NCI-H1048 (cell line): ENCODE results near the gene MYH10.
"Not testable (repeated sequence)": the region's sequence is repeated elsewhere in the genome, so short reads cannot be mapped to it uniquely, and the experiment has no call there.

Source experiments
- DNase-seq: peaks from one replicate; lab custom pipeline; 2025; lab: John Stamatoyannopoulos, UW

The MYH10 gene

DNA sequence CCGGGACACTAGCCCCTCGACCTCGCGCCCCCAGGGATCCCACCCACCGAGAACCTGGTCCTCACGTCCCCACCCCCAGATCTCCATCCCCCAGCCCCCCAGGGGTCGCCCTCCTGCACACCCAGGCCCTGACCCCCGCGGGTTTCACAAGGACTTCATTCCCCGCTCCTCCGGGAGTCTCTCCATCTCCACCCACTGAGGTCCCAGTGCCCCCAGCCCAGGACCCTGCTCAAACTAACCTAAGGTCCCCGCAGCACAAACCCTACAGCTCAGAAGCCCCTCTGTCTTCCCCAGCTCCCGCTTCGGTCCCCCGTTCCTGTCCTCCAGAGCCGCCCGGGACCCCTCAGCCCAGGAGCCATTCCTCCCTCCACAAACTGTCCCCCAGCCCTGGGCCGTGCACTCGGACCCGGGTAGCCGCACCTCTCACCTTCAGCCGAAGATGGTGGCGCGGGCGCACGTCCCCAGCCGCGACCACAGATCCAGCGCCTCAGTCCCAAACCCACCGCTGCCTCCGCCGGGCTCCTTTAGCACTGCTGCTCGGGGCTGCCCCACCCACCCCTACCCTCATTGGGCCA lies at the start of gene MYH10:
TSS of gene MYH10 (minus strand) at position 499 of the 575 bp plus-strand sequence. CDS start 7,479 bp downstream, outside the sequence.
- DNase-seq = no peak

DNA sequence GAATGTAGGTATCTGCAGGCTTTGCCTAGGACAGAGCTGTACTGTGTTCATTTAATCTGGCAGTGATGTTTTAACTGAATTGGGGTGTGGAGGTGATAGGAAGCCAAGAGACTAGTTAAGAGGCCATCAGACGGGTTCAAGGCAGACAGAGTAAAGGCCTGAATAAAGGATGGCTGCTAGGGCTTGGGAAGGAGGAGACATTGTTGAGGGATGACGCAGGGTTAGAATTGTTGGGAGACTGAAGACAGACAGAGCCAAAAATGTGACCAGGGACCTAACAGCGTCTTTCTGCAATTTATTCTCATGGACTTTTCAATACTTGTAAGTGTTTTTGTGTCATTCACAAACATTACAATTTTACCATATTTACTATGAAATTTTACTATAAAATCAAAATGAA lies 48.6 kb upstream of the MYH10 start:
- no peak for DNase-seq

DNA sequence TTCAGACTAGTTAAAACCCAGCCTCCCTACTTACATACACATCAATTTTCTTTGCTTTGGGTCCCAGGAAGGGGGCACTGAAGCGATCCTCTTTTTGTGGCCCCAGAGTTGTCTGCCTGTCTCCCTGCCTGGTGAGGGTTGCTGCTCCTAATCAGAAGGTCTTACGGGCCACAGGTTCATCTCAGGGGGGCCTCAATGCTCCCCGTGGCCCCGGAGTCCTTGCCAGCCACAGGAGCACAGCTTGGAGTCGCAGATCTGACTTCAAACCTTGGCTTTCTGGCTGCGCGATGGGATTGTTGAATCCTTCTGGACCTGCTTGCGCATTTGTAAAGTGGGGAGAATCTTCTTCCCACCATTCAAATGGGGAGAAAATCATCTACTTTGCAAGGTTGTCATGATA lies 44.8 kb upstream of the MYH10 start:
- DNase-seq = no peak

DNA sequence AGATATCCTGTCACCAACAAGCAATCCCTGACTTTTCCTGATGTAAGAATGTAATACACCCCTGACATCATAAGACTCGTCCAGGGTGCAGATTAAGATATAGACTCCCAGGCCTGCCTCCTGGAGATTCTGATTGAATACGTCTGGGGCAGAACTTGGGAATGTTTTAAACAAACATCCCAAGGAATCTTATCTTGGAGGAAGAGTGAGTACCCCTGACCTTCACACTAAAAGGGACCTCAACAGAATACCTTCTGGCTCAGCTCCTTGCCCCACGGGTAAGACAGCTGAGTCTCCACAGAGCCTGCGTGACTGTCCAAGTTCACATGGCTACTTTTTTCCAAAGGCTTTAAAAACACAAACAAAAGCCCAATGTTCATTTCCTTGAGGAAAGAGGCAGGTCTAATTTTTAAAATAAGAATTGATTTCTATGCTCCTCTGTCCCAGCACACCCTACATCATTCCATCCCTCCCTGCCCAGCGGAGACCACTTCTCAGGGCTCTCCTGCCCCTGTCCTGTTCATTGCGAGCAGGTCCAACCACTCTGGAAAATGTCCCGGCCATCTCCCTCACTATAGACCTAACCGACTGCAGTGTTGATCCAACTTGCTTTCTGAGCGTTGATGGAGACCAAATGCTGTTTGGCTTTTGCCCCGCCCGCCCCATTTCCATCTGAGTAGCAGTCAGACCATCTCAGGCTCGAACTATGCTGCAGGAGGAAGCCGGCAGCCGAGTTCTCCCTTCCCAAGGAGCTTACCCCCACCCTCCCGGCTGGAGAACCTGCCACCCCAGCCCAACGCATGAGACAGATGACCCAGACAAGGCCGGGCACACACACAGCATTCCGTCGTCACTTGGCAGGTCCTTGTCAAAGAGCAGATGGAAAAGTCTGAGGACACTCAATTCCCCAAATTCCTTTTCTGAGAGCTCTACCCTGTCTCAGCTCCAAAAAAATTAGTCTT lies 44.1 kb upstream of the MYH10 start:
- DNase-seq = no peak

DNA sequence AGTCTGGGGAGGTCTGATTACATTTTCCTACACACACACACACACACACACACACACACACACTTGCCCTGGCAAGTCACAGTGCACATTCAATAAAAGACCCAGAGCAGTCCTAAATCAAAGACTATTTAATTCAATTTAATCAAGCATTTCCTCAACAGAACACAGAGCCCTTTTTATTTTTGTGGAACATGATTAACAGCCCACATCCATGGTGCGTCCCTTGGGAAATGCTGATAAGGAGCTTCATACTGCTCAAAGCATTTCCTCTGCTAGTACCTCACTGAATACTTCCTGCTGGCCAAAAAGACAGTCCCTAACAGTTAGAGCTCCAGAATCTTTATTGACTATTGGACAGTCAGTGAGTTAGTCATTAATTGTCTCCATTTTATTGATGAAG lies 43.1 kb upstream of the MYH10 start:
- DNase-seq = no peak

DNA sequence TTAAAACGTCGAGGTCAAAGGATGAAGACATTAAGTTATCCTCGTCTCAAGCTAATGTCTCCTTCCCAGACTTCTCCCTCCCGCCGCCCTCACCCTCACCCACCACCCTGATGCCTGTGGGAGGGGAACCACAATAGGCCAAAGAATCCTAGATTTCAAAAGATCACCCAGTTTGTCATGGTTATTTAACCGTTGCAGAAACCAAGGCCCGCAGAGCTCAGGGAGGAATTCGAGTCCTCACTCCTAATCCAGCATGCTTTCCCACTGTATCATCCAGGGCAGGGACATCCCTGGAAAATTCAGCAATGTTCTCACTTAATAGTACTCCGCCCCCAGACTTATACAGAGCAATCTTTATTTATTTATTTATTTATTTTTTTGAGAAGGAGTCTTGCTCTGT lies 41.8 kb upstream of the MYH10 start:
- DNase-seq = no peak

DNA sequence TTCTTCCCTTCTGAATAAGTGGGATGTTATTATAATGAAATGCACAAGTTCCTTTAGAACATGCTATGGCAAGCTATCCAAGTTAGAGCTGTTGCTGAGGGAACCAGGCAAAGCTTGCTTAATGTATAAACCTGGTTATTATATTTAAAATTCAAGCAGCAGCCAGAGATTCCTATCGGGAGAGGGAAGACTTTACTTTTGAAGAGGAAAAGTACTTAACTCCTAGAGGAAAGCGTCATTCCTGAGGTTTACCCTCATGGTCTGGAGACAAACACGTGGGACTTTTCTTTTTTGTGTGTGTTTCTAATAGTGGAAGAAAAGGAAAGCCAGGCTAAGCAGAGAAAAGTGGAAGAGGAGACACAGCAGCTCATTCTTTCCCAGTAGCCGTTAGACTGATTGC lies 39.9 kb upstream of the MYH10 start:
- no peak for DNase-seq

DNA sequence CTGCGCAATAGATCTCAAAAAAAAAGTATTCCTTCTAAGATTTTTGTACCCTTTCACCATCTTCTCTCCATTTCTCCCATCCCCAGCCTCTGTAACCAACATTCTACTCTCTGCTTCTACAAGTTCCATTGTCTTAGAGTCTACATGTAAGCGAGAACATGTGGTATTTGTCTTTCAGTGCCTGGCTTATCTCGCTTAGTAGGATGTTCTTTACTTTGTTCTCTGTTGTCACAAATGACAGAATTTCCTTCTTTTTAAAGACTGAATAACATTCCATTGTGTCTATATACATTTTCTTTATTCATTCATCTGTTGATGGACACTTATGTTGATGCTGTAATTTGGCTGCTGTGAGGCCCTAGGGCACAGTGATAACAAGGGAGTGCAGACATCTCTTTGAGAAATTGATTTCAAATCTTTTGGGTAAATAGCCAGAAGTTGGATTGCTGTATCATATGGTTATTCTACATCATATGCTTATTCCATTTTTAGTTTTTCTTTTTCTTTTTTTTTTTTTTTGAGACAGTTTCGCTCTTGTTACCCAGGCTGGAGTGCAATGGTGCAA lies 37.7 kb upstream of the MYH10 start:
- no peak for DNase-seq

DNA sequence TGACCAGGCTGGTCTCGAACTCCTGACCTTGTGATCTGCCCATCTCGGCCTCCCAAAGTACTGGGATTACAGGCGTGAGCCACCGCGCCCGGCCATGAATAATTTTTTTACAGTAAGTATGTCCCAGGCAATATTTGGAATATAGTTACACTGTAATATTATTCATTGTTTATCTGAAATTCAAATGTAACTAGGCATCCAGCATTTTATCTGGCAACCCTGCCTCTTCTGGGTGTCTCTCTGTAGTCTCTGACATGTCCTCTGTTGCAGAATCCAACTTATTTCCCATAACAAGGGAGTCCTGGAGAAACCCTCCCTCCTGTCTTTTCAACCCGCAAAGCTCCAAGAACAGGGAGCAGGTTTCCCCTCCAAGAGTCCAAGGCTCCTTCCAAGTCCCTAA lies 36.9 kb upstream of the MYH10 start:
- no peak for DNase-seq

DNA sequence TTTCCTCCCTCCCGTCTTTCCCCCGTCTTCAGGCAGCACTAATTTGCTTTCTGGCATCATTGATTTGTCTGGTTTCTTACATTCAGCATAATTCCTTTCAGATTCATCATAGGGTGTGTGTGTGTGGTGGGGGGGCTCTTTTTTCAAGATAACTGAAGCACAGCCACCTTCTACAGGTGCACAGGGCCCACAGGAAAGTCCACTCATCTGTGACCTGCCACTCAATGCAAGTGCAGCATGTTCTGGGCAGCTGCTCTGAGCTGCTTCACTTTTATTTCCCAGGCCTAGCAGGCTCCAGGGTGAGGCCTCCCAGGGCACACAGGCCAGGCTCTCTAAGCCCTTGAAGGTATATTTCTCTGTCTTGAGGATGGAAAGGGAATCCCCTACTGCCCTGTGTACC lies 35.2 kb upstream of the MYH10 start:
- DNase-seq = no peak

DNA sequence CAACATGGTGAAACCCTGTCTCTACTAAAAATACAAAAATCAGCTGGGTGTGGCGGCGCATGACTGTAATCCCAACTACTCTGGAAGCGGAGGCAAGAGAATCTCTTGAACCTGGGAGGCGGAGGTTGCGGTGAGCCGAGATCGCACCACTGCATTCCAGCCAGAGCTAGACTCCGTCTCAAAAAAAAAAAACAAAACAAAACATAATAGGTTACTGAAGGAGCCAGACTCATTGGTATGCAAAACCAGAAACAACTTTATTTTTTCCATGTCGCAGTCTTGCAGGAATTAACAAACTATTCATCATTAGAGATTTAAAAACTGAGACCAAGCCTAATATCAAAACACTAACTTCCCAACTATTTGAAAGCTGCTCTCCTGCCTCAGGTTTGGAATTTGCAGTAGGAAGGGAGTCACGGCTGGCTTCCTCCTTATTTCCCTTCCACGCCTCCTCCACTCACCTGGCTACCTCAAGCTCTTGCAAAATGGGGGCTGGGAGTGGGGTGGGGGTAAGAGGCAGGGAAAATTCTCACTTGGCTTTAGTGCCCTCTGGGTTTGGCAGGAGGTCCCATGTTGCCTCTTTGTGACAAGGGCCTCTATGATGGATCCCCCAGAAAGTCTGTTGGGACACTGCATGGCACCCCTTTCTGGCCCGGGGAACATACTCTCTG lies 34.1 kb upstream of the MYH10 start:
- DNase-seq = no peak

DNA sequence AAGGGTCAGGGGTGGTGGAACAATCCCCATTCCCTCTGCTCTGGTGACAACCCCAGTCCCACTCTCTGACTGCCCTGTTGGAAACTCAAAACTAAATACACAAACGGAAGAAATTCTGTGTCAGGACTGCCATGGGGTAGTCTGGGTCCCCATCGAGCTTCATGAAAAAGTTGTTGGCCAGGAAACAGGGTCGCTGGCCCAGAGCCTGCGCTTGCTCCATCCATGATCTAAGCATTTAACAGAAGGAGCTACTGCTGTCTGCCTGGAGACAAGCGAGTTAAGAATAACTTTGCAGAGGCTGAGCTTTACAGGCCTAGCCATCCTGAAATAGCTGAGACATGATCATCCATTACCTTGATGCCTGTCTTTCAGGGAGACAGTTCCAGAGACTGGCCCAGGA lies 32.4 kb upstream of the MYH10 start:
- DNase-seq = no peak

DNA sequence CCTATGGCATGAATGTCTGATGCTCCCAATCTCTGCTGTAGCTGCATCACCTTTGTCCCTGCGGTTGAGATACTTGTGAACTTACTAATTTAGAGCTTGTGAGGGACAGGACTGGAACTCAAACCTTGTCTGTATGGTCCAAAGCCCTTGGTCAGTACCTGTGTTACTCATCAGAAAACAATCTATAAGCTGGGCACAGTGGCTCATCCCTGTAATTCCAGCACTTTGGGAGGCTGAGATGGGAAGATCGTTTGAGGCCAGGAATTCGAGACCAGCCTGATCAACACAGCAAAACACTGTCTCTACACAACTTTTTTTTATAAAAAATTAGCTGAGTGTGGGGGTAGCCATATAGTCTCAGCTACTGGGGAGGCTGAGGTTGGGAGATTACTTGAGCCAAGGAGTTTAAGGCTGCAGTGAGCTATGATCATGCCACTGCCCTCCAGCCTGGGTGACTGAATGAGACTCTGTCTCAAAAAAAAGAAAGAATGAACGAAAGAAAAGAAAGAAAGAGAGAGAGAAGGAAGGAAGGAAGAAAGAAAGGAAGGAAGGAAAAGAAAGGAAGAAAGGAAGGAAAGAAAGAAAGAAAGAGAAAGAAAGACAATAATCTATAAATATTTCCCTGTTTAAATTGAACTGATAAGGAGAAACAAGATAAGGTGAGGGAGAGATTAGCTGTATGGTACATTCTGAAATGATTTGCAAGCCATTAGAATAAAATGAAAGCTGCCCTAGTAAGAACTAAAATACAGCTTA lies 31.7 kb upstream of the MYH10 start:
- DNase-seq = no peak

DNA sequence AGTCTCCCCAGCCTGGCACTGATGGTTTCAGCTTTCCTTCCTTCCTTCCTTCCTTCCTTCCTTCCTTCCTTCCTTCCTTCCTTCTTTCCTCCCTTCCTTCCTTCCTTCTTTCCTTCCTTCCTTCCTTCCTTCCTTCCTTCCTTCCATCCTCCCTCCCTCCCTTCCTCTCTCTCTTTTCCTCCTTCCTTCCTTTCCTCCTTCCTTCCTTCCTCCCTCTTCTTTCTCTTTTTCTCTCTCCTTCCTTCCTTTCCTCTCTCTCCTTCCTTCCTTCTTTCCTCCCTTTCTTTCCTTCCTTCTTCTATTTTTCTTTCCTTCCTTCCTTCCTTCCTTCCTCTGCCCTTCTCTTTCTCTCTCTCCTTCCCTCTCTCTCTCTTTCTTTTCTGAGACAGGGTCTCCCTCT lies 30.2 kb upstream of the MYH10 start:
- not testable (repeated sequence) for DNase-seq

DNA sequence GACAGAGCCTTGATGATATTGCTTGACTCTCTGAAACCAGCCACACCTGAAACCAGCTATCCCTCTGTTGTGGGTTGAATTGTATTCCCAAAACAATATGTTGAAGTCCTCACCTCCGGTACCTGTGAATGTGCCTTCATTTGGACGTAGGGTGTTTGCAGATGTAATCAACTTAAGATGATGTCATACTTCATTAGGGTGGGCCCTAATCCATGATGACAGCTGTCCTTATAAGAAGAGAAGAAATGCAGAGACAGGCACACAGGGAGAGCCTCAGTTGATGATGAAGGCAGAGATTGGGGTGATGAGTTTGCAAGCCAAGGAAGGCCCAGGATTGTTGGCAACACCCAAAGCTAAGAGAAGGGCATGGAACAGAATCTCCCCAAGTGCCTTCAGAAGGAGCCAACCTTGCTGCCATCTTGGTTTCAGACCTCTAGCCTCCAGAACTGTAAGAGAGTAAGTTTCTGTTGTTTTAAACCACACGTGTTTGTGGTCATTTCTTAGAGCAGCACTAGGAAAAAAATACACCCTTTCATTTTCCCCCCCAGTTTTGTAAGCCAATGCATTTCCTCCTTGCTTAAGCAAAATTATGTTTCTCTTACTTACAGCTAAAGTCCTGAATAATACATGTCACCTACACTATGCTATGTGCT lies 29.4 kb upstream of the MYH10 start:
- no peak for DNase-seq

DNA sequence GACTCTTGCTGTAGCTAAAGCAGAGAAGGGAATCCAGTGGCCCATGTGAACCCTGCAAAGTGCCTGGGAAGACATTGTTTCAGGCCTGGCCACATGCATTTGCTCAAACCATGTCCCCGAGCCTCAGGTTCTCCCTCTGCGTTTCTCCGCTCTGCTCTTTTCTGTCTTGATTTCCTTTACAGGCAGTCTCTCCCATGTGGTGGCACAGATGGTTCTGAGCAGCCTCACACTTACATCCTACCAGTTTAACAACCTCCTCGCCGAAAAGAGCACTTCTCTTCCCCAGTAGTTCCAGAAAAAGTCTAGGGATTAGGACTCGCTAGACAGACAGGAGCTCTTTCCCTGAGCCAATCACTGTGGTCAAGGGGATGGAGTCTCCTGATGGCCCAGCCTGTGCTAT lies 28.3 kb upstream of the MYH10 start:
- no peak for DNase-seq

DNA sequence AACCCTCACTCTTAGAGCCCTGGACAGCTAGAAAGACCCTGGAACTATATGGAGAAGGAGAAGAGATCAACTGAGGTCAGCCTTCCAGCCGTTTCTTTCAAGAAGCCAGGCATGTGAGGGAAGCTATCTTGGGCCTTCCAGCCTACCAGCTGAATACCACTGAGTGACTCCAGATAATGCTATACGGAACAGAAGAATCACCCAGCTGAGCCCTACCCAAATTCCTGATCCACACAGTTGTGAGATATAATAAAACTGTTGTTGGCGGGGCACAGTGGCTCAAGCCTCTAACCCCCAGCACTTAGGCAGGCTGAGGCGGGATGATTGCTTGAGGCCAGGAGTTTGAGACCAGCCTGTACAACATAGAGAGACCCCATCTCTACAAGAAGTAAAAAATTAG lies 26.2 kb upstream of the MYH10 start:
- DNase-seq = no peak

DNA sequence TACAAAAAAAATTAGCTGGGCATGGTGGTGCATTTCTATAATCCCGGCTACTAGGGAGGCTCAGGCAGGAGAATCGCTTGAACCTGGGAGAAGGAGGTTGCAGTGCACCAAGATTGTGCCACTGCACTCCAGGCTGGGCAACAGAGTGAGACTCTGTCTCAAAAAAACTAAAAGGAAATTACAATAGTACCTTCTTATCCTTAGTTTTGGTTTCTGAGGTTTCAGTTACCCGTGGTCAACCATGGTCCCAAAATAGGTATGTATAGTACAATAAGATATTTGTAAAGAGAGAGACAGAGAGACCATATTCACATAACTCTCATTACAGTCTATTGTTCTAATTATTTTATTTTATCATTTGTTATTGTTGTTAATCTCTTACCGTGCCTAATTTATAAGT lies 24.3 kb upstream of the MYH10 start:
- no peak for DNase-seq

DNA sequence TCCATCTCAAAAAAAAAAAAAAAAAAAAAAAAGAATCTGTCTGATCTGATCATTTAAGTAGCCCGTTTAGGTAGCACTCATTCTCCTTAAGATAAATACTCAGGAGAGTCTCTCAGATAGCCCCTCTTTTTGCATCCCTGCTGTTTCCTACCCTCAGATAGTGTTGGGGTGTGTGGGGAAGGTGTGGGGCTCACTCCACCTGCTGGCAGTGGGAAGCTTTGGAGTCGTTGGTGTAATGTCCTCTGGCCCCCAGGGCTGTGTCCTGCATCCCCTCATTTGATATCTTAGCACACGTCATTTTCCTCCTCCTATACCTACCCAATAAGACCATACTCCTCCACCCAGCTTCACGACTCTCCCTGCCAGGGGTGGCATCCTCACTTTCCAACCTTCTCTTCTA lies 20.5 kb upstream of the MYH10 start:
- DNase-seq = no peak

DNA sequence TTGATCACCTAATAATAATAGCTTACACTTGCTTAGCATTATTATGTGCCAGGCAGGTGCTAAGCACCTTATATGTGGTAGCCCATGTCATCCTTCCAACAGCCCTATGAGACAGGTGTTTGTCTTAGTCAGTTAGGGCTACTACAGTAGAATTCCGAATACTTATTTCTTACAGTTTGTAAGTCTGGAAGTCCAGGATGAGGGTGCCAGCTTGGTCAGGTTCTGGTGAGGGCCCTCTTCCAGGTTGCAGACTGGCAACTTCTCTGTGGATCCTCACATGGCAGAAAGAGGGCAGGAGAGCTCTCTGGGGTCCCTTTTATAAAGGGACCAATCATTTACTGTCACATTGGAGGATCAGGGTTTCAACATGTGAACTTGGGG lies 19.6 kb upstream of the MYH10 start:
- no peak for DNase-seq
